ENCODE data around the gene GNAL. TPM values are rescaled to one million over a fixed set of nuclear protein-coding genes. Genes with fewer than 3 reads are reported as not detected.
A peak's percentile ranks its signal among the peaks of the same experiment; 100 is the strongest.

GNAL gene
- total RNA-seq, 4 donors from 2014 or later, result 13.3 to 22.0 (median 19.9) TPM

- no peaks in the 10 kb centered on the region for H3K9me3 ChIP-seq
- WGBS, result 35% methylated on average over 5 of the region's 5 CpGs
- H3K27me3 ChIP-seq, result no peaks in the 10 kb centered on the region
- TF ChIP-seq EP300 (IDR thresholded peaks at IDR 0.05) (no peak), CTCF (IDR thresholded peaks at IDR 0.05) (no peak), POLR2A (IDR thresholded peaks at IDR 0.05; ENCODE audit: low read depth) (no peak), POLR2AphosphoS5 (IDR thresholded peaks at IDR 0.05) (no peak)
- H3K4me3 ChIP-seq, result peak overlapping the region in 1 of 4 donors; percentile 13
- H3K36me3 ChIP-seq, result no peaks in the 10 kb centered on the region
- peaks cover 0 to 15% (median 6%) of the 10 kb centered on the region in 4 donors for H3K4me1 ChIP-seq
- intact Hi-C loops (cut with DNase I), result no loop called here
- DNase-seq (ENCODE audit: extremely low spot score), result no peak
- peak overlapping the region in 3 of 4 donors; percentile 27 to 58 (median 34) for H3K27ac ChIP-seq (replicated peaks in 1 of 4)
Observed at GRCh38 chr18:11780042-11780441, 91.0 kb downstream of the GNAL start.

GRCh38 chr18:11783716-11784331 is 94.8 kb downstream of the GNAL start:
- no peak overlapping the region for H3K4me3 ChIP-seq
- 90% methylated on average over 7 of the region's 7 CpGs for WGBS
- no peaks in the 10 kb centered on the region for H3K36me3 ChIP-seq
- no peaks in the 10 kb centered on the region for H3K9me3 ChIP-seq
- H3K27ac ChIP-seq (replicated peaks in 1 of 4), result no peak overlapping the region
- intact Hi-C loops (cut with DNase I), result no loop called here
- DNase-seq (ENCODE audit: extremely low spot score), result no peak
- H3K4me1 ChIP-seq, result peaks cover 0 to 15% (median 9%) of the 10 kb centered on the region in 4 donors
- no peak for TF ChIP-seq POLR2AphosphoS5 (IDR thresholded peaks at IDR 0.05)
- no peak for TF ChIP-seq POLR2A (IDR thresholded peaks at IDR 0.05; ENCODE audit: low read depth)
- TF ChIP-seq EP300 (IDR thresholded peaks at IDR 0.05), result no peak
- TF ChIP-seq CTCF (IDR thresholded peaks at IDR 0.05), result no peak
- H3K27me3 ChIP-seq, result no peaks in the 10 kb centered on the region

GRCh38 chr18:11784674-11785304 is 95.7 kb downstream of the GNAL start:
- H3K9me3 ChIP-seq, result no peaks in the 10 kb centered on the region
- peaks cover 0 to 12% (median 12%) of the 10 kb centered on the region in 4 donors for H3K4me1 ChIP-seq
- intact Hi-C loops (cut with DNase I), result no loop called here
- DNase-seq (ENCODE audit: extremely low spot score), result no peak
- no peaks in the 10 kb centered on the region for H3K27me3 ChIP-seq
- H3K27ac ChIP-seq (replicated peaks in 1 of 4), result no peak overlapping the region
- H3K4me3 ChIP-seq, result no peak overlapping the region
- TF ChIP-seq POLR2AphosphoS5 (IDR thresholded peaks at IDR 0.05) (no peak), POLR2A (IDR thresholded peaks at IDR 0.05; ENCODE audit: low read depth) (no peak), CTCF (IDR thresholded peaks at IDR 0.05) (no peak), EP300 (IDR thresholded peaks at IDR 0.05) (no peak)
- WGBS, result 86% methylated on average over 6 of the region's 6 CpGs
- no peaks in the 10 kb centered on the region for H3K36me3 ChIP-seq

GRCh38 chr18:11785444-11786055 is 96.5 kb downstream of the GNAL start:
- Histone ChIP-seq H3K27me3 (no peaks in the 10 kb centered on the region), H3K36me3 (no peaks in the 10 kb centered on the region), H3K4me3 (no peak overlapping the region), H3K27ac (replicated peaks in 1 of 4) (no peak overlapping the region), H3K4me1 (peaks cover 3 to 15% (median 12%) of the 10 kb centered on the region in 4 donors), H3K9me3 (no peaks in the 10 kb centered on the region)
- no peak for DNase-seq (ENCODE audit: extremely low spot score)
- intact Hi-C loops (cut with DNase I), result no loop called here
- WGBS, result 36% methylated on average over 9 of the region's 9 CpGs
- no peak for TF ChIP-seq POLR2A (IDR thresholded peaks at IDR 0.05; ENCODE audit: low read depth)
- no peak for TF ChIP-seq EP300 (IDR thresholded peaks at IDR 0.05)
- no peak for TF ChIP-seq CTCF (IDR thresholded peaks at IDR 0.05)
- no peak for TF ChIP-seq POLR2AphosphoS5 (IDR thresholded peaks at IDR 0.05)
